DOHH2 (cell line): ENCODE results near the gene CCDC154.

ENCODE experiments used
- H3F3A ChIP-seq: fragments of 200-600 bp; sonication (generic), shearing (Covaris generic); 2 replicates; pipeline ENCODE4 v1.6.0; 2016; ENCODE audit warnings: antibody characterized with exemption, mild to moderate bottlenecking; ENCODE audit not compliant: control insufficient read depth, insufficient read depth
- H3K27ac ChIP-seq: fragments of 200-600 bp; sonication (generic); 2 replicates; pipeline ENCODE4 v1.5.1; 2014; ENCODE audit warnings: low read depth, mild to moderate bottlenecking, low read length, moderate library complexity
- H3K27me3 ChIP-seq: fragments of 200-600 bp; sonication (generic); 2 replicates; pipeline ENCODE4 v1.6.1; 2014; ENCODE audit warnings: mild to moderate bottlenecking, low read length, mixed read lengths; ENCODE audit not compliant: control insufficient read depth
- H3K36me3 ChIP-seq: fragments of 200-600 bp; sonication (generic); 2 replicates; pipeline ENCODE4 v1.6.1; 2014; ENCODE audit warnings: mild to moderate bottlenecking, low read length, moderate library complexity, mixed read lengths; ENCODE audit not compliant: control insufficient read depth
- H3K4me1 ChIP-seq: fragments of 200-600 bp; sonication (generic); 2 replicates; pipeline ENCODE4 v1.6.1; 2014; ENCODE audit warnings: mild to moderate bottlenecking, low read length, mixed read lengths; ENCODE audit not compliant: control insufficient read depth
- H3K4me2 ChIP-seq: fragments of 200-600 bp; sonication (generic); 2 replicates; pipeline ENCODE4 v1.6.0; 2014; ENCODE audit warnings: mild to moderate bottlenecking, low read length, moderate library complexity
- H3K4me3 ChIP-seq: fragments of 200-600 bp; sonication (generic); 2 replicates; pipeline ENCODE4 v1.5.1; 2014; ENCODE audit warnings: mild to moderate bottlenecking, low read length, mixed read lengths
- H3K79me2 ChIP-seq: fragments of 200-600 bp; sonication (generic); 2 replicates; pipeline ENCODE4 v1.6.1; 2014; ENCODE audit warnings: mild to moderate bottlenecking, low read length, mixed read lengths; ENCODE audit not compliant: control insufficient read depth
- H3K9me2 ChIP-seq: fragments of 200-600 bp; sonication (generic); replicated peaks from 2 replicates; pipeline ENCODE4 v1.6.1; 2014; ENCODE audit warnings: mild to moderate bottlenecking, low read length, mixed read lengths; ENCODE audit not compliant: control insufficient read depth
- H3K9me3 ChIP-seq: fragments of 200-600 bp; sonication (generic); 2 replicates; pipeline ENCODE4 v1.6.1; 2014; ENCODE audit warnings: antibody characterized with exemption, low read length, mixed read lengths; ENCODE audit not compliant: control insufficient read depth, insufficient read depth
- H4K20me1 ChIP-seq: fragments of 200-600 bp; sonication (generic); 2 replicates; pipeline ENCODE4 v1.6.0; 2014; ENCODE audit warnings: low read depth, mild to moderate bottlenecking, antibody characterized with exemption, low read length, moderate library complexity; ENCODE audit not compliant: control insufficient read depth, insufficient read depth
- EZH2phosphoT487 ChIP-seq: fragments of 200-600 bp; sonication (generic); IDR thresholded peaks from 2 replicates; pipeline ENCODE4 v1.6.1; 2017; ENCODE audit warnings: borderline replicate concordance, mild to moderate bottlenecking, antibody characterized with exemption, low read length, moderate library complexity, mixed read lengths
- TF ChIP-seq, protein P1 (sequence below): fragments of 200-600 bp; sonication (generic); IDR thresholded peaks from one replicate; pipeline ENCODE4 v1.5.1; 2014; ENCODE audit warnings: antibody characterized with exemption, mild to moderate bottlenecking, low read depth, low read length; ENCODE audit not compliant: poor library complexity, severe bottlenecking

Gene CCDC154

DNA sequence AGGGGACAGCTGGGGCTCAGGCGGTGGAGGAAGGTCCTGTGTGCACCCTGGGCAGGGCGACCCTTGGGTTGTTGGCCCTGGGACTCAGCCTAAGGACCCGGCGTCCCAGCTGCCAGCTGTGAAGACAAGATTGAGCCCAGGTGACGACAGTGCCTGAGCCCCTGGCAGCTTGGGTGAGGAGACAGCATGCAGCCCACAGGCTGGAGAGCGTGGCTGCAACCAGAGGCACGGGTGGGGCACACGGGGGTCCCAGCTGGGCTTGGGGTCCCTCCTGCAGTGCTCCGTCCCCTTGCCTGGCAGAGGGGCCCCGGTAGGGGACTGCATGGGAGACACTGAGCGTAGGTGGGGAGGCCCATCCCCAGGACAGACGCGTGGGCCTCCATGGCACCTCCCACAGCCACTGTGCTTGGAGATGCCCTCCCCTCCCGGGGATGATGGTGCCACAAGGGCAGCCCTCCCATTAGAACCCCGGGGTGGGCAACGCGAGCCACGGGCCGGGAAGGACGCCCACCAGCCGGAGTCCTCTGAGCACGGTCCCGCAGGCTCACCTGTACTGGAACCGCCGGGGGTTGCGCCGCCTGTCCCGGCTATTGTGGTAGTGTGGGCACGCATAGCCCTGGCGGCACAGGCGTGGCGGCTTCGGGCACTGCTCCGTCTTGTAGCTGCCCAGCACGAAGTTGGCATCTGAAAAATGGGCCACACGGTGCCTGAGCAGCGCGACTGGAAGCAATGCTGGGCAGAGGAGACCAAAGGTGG, 45.4 kb downstream of the CCDC154 start:
- Histone ChIP-seq H3K27me3 (no peaks in the 10 kb centered on the region), H3K9me2 (no peaks in the 10 kb centered on the region), H3K4me2 (no peak overlapping the region), H3F3A (no peaks in the 10 kb centered on the region), H3K4me1 (no peaks in the 10 kb centered on the region), H3K27ac (no peak overlapping the region), H3K9me3 (no peaks in the 10 kb centered on the region), H4K20me1 (no peaks in the 10 kb centered on the region), H3K36me3 (no peaks in the 10 kb centered on the region), H3K79me2 (no peaks in the 10 kb centered on the region), H3K4me3 (no peak overlapping the region)
- TF ChIP-seq, protein P1, sequence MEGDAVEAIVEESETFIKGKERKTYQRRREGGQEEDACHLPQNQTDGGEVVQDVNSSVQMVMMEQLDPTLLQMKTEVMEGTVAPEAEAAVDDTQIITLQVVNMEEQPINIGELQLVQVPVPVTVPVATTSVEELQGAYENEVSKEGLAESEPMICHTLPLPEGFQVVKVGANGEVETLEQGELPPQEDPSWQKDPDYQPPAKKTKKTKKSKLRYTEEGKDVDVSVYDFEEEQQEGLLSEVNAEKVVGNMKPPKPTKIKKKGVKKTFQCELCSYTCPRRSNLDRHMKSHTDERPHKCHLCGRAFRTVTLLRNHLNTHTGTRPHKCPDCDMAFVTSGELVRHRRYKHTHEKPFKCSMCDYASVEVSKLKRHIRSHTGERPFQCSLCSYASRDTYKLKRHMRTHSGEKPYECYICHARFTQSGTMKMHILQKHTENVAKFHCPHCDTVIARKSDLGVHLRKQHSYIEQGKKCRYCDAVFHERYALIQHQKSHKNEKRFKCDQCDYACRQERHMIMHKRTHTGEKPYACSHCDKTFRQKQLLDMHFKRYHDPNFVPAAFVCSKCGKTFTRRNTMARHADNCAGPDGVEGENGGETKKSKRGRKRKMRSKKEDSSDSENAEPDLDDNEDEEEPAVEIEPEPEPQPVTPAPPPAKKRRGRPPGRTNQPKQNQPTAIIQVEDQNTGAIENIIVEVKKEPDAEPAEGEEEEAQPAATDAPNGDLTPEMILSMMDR, result no peak
- TF ChIP-seq EZH2phosphoT487, result no peak

DNA sequence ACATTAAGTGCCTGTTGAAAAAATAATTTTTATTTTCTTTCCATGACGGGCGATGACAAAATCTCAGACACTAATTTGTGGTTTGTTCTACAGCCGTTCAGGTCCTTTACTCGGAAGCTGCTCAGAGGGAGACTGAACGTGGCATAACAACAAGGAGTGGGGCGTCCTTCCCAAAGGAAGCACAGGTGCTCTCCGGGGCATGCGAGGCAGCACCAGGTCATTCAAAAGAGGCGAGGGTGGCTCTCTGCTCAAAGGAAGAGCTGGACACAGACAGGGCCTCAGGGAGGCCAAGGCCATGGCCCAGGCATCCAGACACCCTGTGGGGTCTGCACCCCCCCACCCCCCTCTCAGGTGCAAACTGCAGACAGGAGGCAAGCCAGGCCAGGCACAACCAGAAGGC, 46.0 kb downstream of the CCDC154 start:
- no peaks in the 10 kb centered on the region for H3K36me3 ChIP-seq
- H4K20me1 ChIP-seq, result no peaks in the 10 kb centered on the region
- H3K79me2 ChIP-seq, result no peaks in the 10 kb centered on the region
- no peak overlapping the region for H3K4me2 ChIP-seq
- H3K27ac ChIP-seq, result no peak overlapping the region
- no peaks in the 10 kb centered on the region for H3F3A ChIP-seq
- H3K9me3 ChIP-seq, result no peaks in the 10 kb centered on the region
- no peak for TF ChIP-seq EZH2phosphoT487
- TF ChIP-seq, protein P1, result no peak
- no peaks in the 10 kb centered on the region for H3K4me1 ChIP-seq
- H3K27me3 ChIP-seq, result no peaks in the 10 kb centered on the region
- no peak overlapping the region for H3K4me3 ChIP-seq
- no peaks in the 10 kb centered on the region for H3K9me2 ChIP-seq

DNA sequence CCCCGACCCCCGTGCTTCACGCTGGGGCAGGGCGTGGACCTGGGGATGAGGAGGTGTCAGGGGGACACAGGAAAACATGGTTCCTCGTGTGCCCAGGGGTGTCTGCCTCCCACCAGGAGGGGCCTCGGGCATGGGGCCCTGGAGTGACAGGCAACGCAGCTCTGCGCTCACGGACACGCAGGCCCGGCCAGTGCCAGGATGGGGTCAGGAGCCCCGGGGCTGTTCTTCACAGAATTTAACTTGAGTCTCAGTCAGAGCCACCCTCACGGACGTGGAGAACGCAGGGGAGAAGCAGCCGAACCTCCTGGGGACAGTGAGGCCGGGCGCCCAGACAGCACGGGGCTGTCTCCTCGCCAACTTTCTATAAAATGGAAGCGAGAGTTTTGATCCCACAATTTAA, 46.6 kb downstream of the CCDC154 start:
- Histone ChIP-seq H3F3A (no peaks in the 10 kb centered on the region), H3K27ac (no peak overlapping the region), H3K9me2 (no peaks in the 10 kb centered on the region), H3K4me1 (no peaks in the 10 kb centered on the region), H3K79me2 (no peaks in the 10 kb centered on the region), H4K20me1 (no peaks in the 10 kb centered on the region), H3K4me3 (no peak overlapping the region), H3K9me3 (no peaks in the 10 kb centered on the region), H3K27me3 (no peaks in the 10 kb centered on the region), H3K36me3 (no peaks in the 10 kb centered on the region), H3K4me2 (no peak overlapping the region)
- TF ChIP-seq, protein P1, result no peak
